Measurements from ENCODE around the gene CPNE5.

GRCh38 chr6:36766399-36766945 is 72.8 kb downstream of the CPNE5 start:
- TF ChIP-seq CTCF (IDR thresholded peaks at IDR 0.05; ENCODE audit: low read depth, low read length) (no peak), EZH2phosphoT487 (IDR thresholded peaks at IDR 0.05; ENCODE audit: low read depth) (no peak)

Data from OCI-LY3 (cell line).